ENCODE data around the gene GPR107.

Gene GPR107

DNA sequence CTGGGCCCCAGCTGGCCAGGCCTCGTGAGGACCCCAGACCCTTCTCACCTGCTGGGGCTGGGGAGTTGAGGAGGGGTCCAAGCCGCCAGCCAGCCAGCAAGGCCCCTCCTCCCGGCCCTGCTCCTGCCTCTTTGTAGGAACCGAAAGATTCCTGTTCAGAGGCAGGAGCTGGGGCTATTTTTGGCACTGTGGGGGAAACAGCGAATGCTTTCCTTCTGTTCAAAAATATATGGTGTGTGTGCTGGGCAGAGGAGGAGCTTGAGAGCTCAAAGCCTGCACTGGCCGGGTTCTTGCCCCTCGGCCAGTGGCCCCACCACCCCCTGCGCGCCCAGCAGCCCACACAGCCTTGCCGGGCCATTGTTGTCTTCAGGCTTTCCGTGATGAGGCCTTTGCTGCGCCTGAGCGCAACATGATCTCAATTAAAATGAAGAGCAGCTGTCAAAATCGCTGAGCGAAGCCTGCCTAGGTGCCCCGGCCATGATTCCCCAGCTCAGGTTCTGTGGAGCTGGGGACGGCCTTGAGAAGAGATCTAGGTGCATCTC, 131.9 kb downstream of the GPR107 start:
- H3K4me1 Mint-ChIP-seq, result peaks cover 51% of the 10 kb centered on the region
- H3K27ac Mint-ChIP-seq, result peak overlapping the region; percentile 90 to 97 (median 94)
- peak overlapping the region; percentile 42 to 68 (median 51) for H3K4me3 Mint-ChIP-seq
- H3K9me3 Mint-ChIP-seq, result no peaks in the 10 kb centered on the region
- H3K27me3 Mint-ChIP-seq (ENCODE audit: low read depth), result no peaks in the 10 kb centered on the region
- H3K36me3 Mint-ChIP-seq (ENCODE audit: low read depth), result no peaks in the 10 kb centered on the region
- TF ChIP-seq, protein P1, sequence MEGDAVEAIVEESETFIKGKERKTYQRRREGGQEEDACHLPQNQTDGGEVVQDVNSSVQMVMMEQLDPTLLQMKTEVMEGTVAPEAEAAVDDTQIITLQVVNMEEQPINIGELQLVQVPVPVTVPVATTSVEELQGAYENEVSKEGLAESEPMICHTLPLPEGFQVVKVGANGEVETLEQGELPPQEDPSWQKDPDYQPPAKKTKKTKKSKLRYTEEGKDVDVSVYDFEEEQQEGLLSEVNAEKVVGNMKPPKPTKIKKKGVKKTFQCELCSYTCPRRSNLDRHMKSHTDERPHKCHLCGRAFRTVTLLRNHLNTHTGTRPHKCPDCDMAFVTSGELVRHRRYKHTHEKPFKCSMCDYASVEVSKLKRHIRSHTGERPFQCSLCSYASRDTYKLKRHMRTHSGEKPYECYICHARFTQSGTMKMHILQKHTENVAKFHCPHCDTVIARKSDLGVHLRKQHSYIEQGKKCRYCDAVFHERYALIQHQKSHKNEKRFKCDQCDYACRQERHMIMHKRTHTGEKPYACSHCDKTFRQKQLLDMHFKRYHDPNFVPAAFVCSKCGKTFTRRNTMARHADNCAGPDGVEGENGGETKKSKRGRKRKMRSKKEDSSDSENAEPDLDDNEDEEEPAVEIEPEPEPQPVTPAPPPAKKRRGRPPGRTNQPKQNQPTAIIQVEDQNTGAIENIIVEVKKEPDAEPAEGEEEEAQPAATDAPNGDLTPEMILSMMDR (IDR thresholded peaks at IDR 0.05; ENCODE audit: unreplicated experiment in 3 of 3), result no peak

DNA sequence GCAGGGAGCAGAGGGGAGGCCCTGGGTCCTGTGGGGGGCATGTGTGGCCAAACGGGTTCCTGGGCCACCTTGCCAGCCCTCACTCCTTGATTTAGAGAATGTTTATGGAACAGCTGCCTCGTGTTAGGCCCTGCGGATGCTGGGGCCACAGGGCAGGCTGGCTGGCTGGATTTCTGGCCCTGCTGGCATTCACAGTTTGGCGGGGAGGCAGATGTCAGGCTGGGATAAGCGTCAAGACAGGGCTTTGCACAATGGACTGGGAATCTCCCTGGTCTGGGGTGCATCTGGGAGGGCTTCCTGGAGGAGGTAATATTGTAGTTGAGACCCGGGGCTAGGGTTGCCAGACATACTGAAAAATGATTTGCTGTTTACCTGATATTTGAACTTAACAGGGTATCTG, 132.3 kb downstream of the GPR107 start:
- H3K4me3 Mint-ChIP-seq, result peak overlapping the region; percentile 42 to 68 (median 51)
- TF ChIP-seq, protein P1 (IDR thresholded peaks at IDR 0.05; ENCODE audit: unreplicated experiment in 3 of 3), result no peak
- peak overlapping the region; percentile 90 to 97 (median 94) for H3K27ac Mint-ChIP-seq
- no peaks in the 10 kb centered on the region for H3K27me3 Mint-ChIP-seq (ENCODE audit: low read depth)
- H3K4me1 Mint-ChIP-seq, result peaks cover 50% of the 10 kb centered on the region
- H3K36me3 Mint-ChIP-seq (ENCODE audit: low read depth), result no peaks in the 10 kb centered on the region
- no peaks in the 10 kb centered on the region for H3K9me3 Mint-ChIP-seq

DNA sequence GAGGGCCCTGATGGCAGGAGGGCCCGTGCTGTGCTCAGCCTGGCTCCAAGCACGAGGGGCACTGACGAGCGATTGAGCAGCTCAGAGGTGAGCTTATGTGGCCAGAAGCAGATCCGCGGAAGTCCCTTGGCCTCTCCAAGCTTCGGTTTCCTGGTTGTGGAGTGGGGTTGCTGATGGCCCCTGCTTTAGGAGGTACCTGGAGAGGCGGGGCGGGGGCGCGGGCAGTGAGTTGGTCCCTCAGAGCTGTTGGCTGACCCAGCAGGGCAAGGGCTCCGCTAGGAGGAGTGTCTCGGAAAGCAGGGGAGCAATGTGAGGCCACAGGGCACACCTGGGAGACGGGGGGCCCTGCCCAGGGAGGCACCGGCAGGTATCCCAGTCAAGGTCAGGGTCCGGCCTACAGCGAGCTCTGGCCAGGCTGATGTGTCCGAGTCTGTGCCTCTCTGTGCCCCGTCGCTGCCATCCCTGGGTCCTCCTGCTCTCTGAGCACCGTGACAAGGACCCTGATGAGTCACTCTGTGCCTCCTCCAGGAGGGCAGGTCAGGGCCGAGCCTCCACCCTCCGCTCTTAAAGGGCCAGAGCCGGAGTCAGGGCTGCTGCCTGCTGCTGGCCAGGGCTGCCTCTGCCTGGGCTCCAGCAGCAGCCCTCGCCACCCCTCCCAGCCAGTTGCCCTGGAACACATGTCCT, 133.3 kb downstream of the GPR107 start:
- Mint-ChIP-seq H3K27me3 (ENCODE audit: low read depth) (no peaks in the 10 kb centered on the region), H3K36me3 (ENCODE audit: low read depth) (no peaks in the 10 kb centered on the region), H3K9me3 (no peaks in the 10 kb centered on the region), H3K4me3 (peak overlapping the region in 1 of 3 experiments; percentile 41), H3K27ac (peak overlapping the region in 1 of 3 experiments; percentile 94), H3K4me1 (peaks cover 50% of the 10 kb centered on the region)
- TF ChIP-seq, protein P1 (IDR thresholded peaks at IDR 0.05; ENCODE audit: unreplicated experiment in 3 of 3), result no peak

DNA sequence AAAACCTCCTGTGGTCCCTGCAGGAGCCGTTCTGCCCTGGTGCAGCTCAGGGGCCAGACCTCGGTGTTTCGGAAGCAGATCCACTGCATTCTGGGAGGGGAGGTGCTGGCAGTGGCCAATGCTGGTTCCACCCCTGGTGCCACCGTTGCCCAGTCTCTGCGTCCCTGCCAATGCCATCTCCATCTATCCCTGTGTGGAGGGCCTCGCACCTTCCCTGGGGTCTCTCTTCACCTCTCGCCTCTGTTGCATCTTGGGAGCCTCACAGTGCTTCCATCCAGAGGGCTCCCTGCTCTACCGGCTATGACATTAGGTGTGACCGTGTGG, 133.8 kb downstream of the GPR107 start:
- Mint-ChIP-seq H3K4me1 (peaks cover 55% of the 10 kb centered on the region), H3K36me3 (ENCODE audit: low read depth) (no peaks in the 10 kb centered on the region), H3K4me3 (peak overlapping the region; percentile 33 to 57 (median 45)), H3K27me3 (ENCODE audit: low read depth) (no peaks in the 10 kb centered on the region), H3K9me3 (no peaks in the 10 kb centered on the region), H3K27ac (peak overlapping the region; percentile 59 to 87 (median 84))
- TF ChIP-seq, protein P1 (IDR thresholded peaks at IDR 0.05; ENCODE audit: unreplicated experiment in 3 of 3), result no peak

DNA sequence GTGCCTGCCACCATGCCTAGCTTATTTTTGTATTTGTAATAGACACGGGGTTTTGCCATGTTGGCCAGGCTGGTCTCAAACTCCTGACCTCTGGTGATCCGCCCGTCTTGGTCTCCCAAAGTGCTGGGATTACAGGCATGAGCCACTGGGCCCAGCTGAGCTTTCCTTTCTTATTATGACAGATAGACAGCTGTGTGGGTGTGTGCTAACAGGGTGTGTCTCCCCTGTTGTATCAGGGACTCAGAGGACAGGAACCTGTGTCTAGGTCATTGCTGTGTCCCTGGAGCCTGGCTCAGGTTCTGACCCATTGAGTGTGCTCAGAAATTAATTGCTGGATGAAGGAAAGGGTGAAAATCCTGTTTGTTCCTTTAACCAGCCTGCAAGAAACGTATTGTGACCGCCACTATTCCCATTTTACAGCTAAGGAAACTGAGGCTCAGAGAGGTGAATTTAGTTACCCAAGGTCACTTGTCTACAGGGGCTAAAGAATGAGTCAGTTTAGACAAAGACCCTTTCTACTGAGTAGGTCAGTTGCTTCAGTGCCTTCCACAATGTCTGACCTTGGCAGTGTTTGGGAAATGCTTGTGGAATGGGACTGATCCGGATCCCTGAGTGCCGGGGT, 135.3 kb downstream of the GPR107 start:
- H3K27ac Mint-ChIP-seq, result no peak overlapping the region
- no peak overlapping the region for H3K4me3 Mint-ChIP-seq
- no peaks in the 10 kb centered on the region for H3K9me3 Mint-ChIP-seq
- H3K4me1 Mint-ChIP-seq, result peaks cover 58% of the 10 kb centered on the region
- H3K27me3 Mint-ChIP-seq (ENCODE audit: low read depth), result peaks cover 7% of the 10 kb centered on the region
- TF ChIP-seq, protein P1 (IDR thresholded peaks at IDR 0.05; ENCODE audit: unreplicated experiment in 3 of 3), result no peak
- no peaks in the 10 kb centered on the region for H3K36me3 Mint-ChIP-seq (ENCODE audit: low read depth)

All from nephron (organoid).